ENCODE measurements around the gene SPOCK3.
"Not testable (repeated sequence)": the region's sequence is repeated elsewhere in the genome, so short reads cannot be mapped to it uniquely, and the experiment has no call there.

SPOCK3 gene

DNA sequence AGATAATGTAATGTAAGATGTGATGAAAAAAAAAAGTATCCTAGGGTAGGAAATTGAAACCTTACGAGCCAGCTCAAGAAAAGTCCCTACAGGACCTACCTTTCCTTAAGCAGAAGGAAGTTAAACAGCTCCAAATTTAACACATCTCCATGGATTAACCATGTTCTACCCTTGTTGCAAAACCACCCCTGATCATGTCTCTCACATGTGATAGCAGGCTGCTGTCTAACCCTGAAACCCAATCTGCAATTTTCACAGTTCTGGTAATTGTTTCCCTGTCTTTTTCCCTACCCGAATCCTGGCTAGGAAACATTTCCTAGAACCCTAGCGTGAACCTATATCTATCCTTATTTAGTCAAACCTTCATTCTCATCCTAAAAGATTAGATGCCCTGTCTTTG is 198.9 kb downstream of the SPOCK3 start:
- DNase-seq (ENCODE audit: low read depth, low spot score): no peak

DNA sequence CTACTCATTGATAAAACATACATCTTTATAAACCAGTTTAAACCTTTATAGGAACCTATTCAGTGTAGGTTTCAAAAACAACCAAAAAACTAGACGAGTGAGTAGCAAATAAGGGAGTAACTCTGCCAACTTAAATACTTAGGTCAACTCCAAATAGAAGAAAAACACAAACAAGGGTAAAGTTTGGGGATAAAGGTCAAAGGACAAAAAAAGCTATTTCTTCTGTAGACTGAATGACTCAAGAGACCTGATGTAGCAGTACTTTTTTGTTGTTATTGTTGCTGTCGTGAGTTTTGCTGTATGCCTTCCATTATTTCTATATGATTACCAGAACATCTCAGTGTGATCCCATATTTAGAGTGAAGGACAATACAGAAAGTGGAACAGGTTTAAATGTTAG is 199.3 kb downstream of the SPOCK3 start:
- no peak for DNase-seq (ENCODE audit: low read depth, low spot score)

DNA sequence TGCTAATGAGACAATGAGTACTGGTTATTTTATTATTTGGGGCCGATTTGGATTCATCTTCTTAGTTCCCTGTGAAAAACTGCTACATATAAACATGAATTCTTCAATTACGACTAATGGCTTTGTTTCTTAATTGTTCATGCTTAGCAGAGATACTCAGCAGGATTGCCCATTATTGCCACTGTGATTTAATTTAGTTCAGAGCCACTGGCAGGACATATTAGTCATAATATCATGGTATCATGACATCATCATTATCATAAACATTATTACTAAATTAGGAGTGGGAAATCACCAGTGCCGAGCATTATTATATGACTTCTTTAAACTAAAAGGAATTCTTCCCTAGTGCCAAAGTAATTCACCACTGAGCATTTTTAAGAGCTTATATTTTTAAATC is 201.4 kb downstream of the SPOCK3 start:
- DNase-seq (ENCODE audit: low read depth, low spot score): no peak

DNA sequence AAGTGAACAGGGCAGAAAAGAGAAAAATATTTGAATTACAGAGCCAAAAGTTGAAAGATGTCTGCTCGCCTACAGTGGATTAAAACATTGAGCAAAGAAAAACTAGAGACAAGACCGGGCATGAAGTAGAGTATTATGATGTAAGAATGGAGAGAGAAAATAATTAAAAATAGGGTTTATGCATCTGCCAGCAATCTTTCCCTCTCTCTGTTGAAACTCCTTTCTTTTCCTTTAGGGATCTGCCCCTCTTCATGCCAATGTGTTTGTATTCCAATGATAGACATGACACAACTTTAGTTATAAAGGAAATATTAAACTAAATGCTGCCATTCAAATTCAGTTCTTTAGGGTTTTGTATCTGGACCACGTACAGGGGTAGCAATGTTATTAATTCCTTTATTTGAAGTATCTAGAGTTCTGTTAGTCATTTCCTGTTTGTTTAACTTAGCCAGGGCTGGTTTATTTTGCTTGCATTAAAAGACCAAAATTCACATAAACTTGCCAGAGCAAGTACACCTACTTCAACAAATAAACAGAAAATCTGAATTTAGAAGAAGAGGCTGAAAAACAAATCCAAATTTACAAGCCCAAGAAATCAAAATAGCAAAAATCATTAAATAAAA is 202.6 kb downstream of the SPOCK3 start:
- DNase-seq (ENCODE audit: low read depth, low spot score): peak; percentile 15

DNA sequence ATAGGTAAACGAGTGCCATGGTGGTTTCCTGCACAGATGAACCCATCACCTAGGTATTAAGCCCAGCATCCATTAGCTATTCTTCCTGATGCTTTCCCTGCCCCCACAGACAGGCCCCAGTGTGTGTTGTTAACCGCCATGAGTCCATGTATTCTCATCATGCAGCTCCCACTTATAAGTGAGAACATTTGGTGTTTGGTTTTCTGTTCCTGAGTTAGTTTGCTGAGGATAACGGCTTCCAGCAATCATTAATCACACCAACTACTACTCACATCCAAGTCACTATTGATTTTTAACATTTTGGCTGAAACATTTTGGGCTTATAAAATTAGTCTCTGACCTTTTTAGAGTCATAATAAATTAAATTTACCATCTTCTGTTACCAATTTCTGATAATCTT is 205.3 kb downstream of the SPOCK3 start:
- no peak for DNase-seq (ENCODE audit: low read depth, low spot score)

DNA sequence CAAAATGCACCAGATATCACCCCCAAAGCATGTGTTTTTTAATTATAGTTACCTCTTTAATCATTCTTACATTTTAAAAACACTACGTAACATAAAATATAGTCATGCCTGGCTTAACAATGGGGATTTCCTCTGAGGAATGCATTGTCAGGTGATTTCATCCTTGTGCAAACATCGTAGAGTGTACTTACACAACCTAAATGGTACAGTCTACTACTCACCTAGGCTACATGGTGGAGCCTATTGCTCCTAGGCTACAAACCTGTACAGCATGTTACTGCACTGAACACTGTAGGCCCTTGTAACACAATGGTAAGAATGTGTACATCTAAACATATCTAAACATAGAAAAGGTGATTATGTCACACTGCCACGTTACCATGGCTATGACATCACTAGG is 208.6 kb downstream of the SPOCK3 start:
- no peak for DNase-seq (ENCODE audit: low read depth, low spot score)

DNA sequence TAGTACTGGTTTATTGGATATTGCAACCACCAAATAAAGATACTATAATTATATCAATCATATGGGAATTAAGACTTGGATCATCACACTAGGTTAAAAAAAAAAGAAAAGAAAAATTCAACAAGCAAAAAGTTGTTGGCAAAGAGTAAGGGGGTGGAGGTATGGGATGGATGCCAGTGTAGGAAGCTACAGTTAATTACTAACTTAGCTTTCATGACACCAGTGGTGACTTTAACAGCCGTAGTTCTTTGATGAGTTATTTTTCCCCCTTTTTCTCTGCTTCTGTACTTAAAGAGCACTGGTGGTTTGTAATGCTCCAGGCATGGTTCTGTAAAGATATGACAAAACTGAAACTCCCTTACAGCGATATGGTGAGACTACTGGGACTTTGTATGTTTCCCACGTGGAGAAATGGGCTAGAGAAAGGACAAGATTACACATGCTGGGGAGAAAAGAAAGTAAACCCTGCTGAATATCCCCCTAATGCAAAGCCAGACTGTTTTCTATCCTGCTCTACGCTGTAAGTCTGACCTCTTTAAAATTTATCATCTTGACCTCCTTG is 210.8 kb downstream of the SPOCK3 start:
- no peak for DNase-seq (ENCODE audit: low read depth, low spot score)

DNA sequence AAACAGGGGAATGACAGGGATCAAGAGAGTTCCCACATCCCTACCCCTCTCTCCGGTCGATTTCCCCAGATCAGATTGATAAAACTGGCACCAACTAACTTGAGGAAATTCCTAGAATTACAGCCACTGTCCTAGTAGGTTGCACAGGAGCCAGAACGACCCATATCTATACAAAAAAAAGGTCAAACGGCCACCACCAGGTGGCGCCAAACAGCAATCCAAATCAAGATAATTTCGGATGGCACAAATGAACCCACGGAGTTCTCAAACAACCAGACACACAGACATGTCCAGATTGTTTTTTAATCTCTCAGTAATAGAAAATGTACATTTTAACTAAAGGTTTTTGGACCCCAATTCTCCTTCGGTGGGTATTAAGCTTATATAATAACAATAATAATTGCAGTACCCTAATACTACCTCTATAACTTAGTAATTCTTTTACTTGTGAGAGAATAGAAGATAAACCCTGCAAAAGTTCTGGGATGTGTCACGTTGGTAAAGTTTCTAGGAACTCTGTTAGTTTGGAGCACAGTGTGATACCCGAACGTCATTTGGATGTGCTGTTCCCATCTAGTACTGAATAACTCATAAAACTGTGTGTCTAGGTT is 212.6 kb downstream of the SPOCK3 start:
- DNase-seq (ENCODE audit: low read depth, low spot score): no peak

DNA sequence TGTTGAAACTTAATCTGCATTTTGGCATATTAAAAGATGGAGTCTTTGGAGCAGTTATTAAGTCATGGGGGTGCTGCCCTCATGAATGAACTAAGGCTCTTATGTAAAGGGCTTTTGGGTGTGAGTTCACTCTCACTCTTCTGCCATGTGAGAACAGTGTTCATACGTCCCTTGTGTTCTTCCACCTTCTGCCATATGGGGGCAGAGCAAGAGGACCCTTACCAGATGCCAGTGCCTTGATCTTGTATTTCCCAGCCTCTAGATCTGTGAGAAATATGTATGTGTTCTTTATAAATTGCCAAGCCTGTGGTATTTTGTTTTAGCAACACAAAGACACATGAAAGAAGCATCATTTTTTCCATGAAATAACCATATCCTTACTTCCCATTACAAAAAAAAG is 213.9 kb downstream of the SPOCK3 start:
- no peak for DNase-seq (ENCODE audit: low read depth, low spot score)

DNA sequence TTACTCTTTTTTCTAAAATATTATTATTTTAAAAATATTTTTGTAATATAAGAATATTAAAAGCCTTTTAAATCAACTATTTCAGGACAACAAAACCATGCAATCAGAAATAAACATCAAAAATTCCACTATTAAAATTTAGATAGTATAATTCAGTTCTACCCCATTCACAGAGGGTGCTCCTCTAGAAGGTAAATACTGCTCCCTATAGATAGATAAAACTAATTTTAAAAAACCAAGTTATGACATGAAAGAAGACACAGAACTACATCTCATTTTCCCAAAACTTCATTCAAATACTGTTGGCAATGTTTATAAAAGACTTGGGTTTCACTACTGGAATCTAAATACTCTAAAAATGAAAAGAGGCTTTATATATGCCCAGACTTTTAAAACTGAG is 219.3 kb downstream of the SPOCK3 start:
- DNase-seq (ENCODE audit: low read depth, low spot score): no peak

DNA sequence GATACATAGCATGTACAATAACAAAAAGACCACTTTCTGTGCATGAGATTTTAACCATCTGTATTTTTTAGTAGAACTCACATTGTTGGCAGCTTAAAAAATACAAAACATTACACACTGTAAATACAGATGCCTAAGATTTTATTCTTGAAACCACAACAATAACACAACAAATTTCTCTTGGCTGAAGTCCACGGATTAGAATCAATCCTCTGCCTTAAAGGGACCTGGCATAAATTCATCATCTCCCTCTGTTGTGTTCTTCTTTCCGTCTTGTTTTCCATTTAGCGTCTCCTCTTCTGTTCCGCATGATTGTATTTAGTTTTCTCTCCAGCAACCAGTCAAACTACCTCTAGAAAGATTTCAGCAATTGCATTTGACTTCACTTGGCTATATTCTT is 231.0 kb downstream of the SPOCK3 start:
- no peak for DNase-seq (ENCODE audit: low read depth, low spot score)

DNA sequence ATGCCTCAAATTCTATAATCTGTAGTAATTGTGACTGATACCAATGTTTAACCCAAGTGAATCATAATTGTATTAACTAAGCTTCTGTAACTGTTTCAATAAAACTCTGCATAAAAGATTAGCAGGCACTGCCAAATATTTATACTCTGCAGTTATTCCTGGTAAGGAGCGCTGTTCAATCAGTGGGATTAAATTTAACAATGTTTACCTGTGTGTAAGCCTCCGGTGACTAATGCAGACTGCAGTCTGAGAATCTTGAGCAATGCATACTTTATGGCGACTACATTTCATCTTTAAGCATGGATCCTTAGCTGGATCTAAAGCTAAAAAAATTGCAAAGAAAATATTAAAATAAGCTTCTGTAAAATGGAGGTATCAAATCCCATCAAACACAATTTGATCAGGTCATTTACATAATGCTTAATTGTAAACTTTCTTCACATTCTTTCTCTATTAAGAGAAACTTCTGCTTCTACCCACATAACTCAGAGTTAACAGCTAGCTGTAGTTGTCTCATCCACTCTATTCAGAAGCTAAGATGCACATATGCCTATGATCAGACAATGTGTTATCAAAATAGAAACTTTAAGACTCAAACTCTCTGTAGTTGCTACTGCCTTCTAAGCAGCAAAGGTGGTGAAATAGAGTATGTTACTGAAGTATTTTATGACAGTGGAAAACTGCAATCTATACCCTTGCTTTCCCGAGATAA is 234.0 kb downstream of the SPOCK3 start:
- DNase-seq (ENCODE audit: low read depth, low spot score): no peak

DNA sequence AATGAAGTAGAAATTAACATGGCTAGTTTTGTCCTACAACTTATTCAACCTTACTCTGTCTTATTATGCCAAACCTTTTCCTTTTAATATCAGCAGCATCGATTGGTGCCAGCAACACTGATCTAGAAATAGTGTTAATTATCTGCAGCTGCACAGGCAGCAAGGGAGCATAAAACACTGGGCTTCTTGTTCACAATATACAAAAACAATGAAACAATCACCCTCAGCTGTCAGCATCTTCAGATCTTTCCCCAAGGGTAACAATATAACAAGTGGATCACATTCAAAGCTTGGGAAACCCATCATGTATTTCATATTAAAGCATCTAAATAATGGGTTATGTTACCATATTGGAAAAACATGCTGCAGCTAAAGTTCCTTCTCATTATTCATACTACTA is 238.1 kb downstream of the SPOCK3 start:
- DNase-seq (ENCODE audit: low read depth, low spot score): no peak

DNA sequence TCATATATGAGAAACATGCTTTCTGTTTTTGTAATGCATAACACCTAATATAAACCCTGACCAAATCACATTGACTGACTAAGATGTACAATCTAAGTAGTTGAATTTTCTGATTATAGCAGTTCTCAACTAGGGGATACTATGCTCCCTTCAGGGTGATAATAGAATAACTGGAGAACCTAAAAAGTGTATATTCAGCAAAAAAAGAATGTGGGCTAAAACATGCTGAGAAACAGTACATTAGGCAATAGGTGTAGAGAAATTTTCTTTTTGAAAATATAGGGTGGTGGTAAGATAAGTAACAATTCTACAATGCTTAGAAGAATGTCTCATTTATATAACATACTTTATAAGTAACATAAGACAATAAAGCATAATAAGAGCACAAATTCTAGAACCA is 239.6 kb downstream of the SPOCK3 start:
- DNase-seq (ENCODE audit: low read depth, low spot score): no peak

DNA sequence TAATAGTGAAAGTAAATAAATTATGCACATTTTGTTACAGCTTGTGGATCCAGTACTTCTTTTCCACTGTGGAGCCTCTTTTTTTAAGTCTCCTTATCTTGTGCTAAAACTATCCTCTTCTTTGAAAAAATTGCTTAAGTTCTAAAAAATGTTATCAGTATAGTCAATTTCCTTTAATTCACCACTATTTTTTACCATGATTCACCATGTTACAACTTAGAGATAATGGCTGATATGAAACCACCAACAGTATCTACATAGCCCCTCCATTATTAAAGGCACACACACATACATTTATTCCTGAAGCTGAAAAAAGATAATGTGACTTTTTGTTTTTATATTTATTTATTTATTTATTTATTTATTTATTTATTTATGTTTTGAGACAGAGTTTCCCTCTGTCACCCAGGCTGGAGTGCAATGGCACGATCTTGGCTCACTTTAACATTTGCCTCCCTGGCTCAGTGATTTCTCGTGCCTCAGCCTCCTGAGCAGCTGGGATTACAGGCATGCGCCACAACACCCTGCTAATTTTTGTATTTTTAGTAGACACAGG is 243.2 kb downstream of the SPOCK3 start:
- no peak for DNase-seq (ENCODE audit: low read depth, low spot score)

DNA sequence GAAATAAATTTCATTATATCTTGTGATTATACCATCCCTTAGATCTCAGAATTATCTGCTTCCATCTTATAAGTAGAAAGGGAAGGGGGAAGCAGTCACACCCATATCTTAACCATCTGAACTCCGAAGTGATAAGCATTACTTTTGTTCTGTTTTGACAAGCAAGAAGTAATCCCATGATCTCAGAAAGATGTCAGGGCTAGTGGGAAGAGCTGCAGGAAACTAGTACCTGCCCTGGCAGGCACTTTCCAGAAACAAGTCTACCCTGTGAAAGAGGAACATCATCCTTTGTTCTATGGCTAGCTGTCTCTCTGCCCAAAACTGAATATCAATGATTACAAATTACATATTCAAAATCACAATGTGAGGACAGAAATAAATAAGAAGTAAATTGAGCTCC is 244.4 kb downstream of the SPOCK3 start:
- DNase-seq (ENCODE audit: low read depth, low spot score): no peak

DNA sequence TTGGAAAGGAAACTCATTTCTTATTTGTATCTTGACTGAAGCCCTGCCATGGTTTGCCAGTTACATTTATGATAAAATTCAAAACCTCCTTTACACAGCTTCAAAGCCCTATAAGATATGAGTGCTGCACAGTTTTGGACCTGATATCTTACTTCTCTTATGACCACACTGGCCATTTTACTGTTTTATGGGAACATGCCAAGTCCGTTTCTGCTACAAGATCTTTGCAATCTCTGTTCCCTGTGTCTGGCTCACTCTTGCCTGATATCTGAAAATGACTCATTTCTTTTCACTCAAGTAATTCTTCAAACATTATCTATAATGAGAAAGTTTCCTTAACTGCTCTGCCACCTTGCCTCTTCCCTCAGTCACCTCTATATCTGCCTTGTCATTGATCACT is 247.3 kb downstream of the SPOCK3 start:
- no peak for DNase-seq (ENCODE audit: low read depth, low spot score)

DNA sequence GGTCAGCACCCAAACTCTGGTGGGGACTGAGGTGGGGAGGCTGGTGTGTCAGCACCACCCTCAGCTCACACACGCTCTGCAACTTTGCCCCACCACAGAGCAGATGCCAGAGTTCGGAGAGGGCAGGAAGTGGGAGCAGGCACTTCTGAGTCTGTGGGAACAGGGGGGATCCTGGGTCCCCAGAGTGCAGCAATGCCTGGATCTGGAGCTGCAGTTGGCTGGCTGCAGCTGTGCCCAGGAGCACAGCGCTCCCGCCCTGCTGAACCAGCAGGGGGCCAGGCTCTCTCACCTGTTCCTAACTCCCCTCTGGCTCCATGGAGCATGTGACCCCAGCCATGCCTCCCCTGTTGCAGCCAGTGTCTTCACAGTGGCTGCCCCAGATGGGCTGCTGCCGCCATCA is 252.4 kb downstream of the SPOCK3 start:
- no peak for DNase-seq (ENCODE audit: low read depth, low spot score)

DNA sequence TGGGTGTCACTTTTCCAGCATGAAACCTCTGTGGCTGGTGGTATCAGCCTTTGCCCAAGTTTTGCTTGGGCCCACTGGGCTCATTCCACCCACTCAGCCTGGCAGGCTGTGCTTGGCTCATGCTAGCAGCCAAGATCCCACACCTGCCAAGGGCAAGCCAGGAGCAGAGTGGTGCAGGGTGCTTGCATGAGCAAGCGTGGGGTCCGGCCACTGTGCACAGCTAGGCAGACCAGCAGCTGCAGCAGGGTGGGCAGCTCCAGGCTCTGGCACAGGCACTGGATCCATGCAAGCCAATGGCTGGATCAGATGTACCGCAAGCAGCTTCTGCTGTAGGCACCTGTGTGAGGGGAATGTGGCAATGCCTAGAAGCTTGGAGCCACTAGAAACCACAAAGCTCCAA is 253.9 kb downstream of the SPOCK3 start:
- DNase-seq (ENCODE audit: low read depth, low spot score): no peak

DNA sequence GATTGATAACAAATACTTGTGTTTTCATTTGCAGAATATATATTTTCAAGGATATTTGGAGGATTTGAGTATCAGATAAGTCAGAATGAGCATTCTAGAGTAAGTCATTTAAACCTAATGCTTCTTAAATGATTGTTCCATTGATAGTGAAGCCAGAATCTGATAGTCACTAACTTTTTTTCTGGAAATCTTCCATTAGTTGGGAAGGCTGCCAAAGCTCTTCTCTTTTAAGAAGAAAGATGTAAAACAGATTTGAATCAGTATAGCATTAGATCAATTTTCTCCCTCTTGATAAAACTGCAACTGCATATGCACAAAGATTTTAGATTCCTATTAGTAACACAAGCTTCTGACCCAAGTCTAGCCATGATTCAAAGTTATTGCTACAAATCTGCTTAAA is 256.7 kb downstream of the SPOCK3 start:
- DNase-seq (ENCODE audit: low read depth, low spot score): no peak

DNA sequence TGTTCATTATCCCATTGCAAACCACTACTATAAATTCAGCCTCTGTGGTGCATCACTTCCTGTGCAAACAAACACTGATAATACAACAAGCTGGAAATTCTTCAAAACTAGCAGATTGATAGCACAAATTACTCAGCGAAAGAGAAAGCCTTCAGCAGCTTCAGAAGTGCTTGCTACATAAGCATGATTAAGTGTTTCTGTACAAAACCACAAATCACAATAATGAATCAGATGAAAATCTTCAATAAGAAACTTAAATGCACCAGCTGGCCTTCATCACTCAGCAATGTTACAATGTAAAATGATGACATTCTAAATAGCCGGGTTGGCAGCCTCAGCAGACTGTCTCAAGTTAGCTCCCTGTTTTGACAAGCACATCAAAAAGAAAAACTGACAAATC is 262.2 kb downstream of the SPOCK3 start:
- DNase-seq (ENCODE audit: low read depth, low spot score): no peak

DNA sequence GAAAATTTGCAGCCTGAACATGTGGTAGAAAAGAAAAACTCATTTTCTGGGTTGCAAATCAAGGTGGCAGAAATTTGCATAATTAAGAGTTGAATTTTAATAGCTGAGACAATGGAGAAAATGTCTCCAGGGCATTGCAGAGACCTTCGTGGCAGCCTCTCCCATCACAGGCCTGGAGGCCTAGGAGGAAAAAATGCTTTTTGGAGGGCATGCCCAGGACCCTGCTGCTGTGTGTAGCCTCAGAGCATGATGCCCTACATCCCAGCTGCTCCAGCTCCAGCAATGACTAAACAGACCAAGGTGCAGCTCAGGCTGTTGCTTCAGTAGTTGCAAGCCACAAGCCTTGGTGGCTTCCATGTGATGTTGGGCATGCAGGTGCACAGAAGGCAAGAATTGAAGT is 266.1 kb downstream of the SPOCK3 start:
- not testable (repeated sequence) for DNase-seq (ENCODE audit: low read depth, low spot score)

DNA sequence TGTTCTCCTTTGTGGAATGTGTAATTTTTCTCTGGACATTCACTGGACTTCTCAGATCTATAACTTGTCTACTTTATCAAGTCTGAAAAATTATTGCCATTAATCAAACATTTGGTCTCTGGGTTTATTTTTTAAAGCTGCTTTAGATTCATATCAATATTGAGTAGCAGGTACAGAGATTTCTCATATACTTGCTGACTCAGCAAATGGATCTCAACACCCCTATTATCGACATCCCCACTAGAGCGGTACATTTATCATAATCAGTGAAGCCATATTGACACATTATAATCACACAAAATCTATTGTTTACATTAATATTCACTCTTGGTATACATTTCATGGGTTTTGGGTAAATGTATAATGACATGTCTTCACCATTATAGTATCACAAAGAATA is 268.7 kb downstream of the SPOCK3 start:
- no peak for DNase-seq (ENCODE audit: low read depth, low spot score)

Measured in brain pericyte (primary cell).